CD1c-positive myeloid dendritic cell (primary cell): ENCODE results near the gene HHAT.

Experiments
- DNase-seq: peaks from one replicate; pipeline ENCODE4 v3.0.0-alpha.2; 2016; ENCODE audit errors: extremely low spot score

The HHAT gene

DNA sequence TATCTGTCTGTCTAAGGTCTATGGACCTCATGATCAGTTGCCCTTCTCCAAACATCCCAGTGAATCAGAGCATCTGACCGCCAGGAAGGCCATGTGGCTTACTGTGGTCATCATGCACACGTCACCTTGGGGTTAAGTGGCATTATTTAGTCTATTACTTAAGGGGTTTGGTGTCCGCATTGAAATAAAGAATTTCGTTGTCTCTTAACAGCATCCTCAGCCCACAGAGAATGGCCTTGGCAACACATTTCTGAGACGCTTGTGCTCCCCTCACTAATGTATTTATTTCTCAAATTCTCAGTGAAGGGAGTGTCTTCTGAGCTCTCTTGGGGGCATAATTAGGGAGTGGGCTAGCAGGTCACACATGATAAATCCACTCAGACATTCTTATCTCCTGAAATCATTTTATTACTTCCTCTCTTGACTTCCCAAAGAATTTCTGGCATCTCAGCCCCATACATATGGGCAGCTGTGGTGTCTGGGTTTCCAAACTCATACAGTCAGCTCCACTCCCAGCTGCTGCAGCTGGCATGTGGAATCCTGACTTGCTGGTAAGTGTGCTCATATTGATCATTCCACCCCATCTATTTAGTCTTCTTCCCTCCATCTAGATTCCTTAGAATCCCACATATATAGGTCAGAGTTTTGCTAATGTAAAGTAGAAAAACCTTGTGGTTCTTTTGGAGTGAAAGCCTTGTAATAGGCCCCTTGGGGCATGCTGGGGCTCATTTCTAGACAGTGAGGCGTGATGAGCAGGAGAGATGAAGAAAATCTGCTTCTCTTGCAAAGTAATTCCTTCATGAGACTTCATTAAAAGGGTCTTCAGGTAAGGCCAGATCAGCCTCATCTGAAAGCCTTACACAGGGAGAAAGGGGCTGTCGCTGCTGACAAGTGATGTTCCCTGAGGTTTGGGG lies 110.5 kb downstream of the HHAT start:
- DNase-seq = no peak

DNA sequence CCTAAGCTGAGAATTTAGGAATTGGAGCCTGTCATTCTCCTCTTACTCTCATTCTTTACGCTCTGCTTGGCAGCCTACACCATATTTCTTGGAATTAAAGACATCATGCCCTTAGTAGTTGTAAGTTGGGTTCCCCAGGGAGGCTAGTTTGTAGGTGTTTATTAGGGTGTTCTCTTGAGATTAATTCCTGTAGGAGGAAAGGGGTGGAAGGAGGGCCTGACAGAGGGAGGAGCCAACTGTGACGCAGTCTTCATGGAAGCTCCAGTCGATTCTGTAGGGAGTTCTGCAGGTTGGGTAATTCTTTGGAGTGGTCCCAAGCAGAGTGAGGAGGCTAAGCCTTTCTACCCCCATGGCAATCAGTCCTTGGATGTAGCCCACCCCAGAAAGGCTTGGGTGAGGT lies 111.4 kb downstream of the HHAT start:
- no peak for DNase-seq

DNA sequence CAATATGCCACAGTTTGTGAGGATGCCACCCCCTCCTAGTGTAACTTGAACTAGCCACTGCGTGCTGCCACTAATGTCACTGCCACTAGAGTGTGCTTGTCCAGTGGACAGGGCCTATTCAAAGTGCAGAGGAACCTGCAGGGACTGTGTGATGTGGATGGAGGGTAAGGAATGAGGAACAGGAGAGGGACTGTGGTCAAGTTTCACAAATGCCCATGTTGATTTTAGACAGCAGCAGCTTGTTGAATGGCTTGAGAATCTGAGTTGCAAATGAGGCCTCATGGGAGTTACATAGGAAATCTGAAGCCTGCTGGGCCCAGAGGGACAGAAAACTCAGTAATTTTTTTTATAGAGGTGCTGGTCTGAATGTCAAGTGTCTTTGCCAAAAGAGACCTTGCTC lies 112.3 kb downstream of the HHAT start:
- DNase-seq = no peak

DNA sequence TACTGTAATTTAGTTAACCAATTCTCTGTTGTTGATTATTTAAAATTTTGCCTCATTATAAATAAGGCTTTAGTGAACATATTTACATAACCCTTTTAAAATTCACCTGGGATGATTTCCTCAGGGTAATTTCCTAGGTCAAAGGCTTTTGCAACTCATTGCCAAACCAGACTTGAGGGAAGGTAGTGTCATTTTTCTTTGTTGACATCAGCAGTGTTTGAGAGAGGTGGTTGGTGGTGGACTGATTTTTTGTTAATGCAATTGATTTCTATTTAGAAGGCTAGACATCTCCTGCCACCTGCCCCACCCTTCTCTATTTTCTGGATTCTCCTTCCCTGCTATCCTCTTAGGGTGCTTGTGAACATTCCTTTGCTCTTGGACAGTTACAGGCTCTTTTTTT lies 116.8 kb downstream of the HHAT start:
- no peak for DNase-seq

DNA sequence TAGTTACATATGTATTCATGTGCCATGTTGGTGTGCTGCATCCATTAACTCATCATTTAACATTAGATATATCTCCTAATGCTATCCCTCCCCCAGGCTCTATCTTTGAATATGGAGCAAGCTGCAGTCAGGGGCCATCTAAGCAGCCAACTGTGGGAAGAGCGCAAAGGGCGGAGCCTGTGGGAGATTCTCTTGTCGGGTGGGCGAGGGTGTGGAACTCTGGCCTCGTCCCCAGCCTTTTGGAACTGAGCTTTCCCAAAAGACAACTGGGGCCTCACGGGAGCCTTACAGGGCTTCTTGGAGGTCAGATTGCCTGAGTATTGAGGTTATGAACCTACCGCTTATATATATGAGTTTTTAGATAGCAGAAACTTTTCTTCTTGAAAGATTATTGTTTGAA lies 117.2 kb downstream of the HHAT start:
- DNase-seq = no peak

DNA sequence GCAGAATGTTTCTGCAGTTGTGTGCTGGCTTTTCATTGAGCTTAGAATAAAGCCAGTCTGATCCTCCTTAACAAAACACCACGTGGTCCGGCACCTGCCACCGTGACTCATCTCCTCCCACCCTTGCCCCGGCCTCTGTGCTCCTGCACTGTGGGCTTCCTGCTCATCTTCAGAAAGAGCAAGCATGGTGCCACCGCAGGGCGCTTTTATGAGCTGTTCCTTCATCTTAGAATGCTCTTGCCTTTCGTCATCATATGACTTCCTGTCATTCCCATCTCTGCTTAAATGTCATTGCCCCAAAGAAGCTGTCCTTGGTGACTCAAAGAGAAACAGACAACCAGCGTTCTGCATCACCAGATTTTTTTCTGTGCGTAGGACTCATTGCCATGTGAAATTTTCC lies 117.8 kb downstream of the HHAT start:
- peak; percentile 3 for DNase-seq

DNA sequence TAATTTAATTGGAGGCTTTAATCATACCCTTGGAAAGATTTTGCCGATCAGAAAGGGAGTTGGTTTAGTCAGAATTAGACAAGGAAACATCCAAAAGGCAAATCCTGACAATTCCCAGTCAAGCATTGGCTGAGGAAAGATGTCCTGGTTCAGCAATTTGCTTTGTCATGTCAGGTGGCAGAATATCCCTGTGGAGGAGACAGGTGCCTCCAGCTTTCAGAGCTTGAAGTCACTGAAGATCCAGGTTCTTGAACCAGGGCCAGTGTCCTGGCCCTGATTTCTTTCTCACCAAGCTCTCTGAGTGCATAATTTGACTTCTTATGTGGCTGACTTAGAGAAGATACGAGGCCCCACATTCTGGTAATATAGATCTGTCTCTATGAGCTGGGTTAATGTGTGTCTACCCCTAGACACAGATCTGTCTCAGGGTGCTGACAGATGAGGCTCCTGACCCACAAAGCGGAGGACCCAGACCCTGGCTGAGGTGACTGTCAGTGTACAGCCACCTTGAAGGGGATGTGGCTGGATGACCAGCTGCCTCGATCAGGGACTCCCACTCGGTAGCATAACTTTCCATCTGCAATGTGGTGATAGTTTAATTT lies 118.9 kb downstream of the HHAT start:
- DNase-seq = no peak

DNA sequence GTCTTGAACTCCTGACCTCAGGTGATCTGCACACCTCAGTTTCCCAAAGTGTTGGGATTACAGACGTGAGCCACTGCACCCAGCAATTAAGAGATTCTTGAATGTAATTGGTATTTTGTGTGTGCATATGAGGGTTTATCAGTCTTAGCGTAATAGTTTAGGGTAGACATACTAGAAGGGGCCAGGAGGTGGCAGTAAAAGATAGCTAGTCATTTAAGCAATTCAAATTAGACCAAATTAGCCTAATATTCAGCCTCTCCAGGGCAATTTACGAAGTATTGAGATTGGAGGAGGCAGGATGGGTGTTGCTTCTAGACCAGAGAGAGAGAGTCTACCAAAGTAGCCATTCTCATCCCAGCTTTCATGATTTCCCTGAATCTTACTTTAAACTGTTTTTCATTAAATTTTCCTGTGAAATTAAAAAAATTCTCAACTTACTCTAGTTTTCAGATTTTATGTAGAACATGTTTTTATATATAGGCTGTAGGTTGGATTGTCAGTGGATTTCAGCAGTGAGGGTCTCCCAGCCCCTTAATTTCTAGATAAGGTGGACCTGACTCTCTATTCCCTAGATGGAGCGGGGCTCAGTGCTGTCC lies 119.7 kb downstream of the HHAT start:
- DNase-seq = peak; percentile 10

DNA sequence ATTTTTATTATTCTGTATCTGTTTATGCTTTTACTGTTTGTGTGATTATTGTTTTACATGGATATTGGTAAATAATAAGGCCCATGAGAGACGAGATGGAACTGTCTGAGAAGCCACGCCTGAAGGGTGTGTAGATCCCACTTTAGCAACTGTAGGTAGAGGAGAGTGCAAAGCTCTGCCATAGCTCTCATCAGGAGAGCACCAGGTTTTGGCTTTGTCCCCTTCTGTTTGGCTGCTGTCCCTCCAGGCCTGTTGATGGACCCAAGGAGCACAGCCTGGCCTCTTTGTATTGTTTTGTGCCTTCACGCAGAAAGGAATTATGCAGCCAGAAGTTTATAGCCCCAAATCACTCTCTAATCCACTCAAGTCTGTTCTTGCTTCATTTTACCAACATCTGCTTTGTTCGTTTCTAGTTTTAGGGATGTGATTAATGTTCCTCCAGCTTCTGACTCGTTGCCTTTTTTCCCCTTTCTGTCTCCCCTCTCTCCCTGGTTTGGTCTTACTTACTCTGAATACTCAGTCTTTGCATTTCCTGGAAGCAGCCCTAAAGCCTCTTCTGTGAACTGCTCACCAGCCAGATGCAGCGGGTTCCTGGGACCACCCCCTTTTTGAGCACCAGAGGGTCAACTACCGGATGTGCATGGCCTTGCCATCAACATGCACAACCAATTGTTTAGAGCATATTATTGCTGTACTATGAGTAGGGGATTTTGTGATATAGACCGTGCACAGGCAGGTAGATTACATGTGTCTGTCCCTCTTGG lies 127.3 kb downstream of the HHAT start:
- DNase-seq = no peak

DNA sequence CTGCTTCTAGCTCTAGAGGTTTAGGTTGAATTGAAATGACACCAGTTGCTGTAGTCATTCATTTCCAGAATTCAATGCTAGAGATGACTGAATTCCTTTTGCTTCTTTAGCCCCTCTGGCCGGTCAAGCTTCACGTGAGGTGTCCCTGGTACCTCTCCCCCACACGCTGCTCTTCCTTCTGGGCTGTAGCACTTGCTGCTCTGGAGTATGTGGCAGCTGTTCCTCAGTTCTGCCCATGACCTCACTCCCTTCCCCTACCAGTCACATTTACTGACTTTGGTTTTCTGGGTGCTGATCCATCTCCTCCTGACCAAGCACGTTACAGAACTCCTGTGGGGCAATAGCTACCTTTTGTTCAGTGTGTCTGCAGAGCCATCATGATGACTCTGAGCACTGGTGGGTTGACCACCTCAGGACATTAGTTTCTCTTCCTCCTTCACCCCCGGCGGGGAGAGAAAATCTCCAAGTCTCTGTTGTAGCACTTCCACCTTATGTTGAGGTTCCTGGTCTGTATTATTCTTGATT lies 128.1 kb downstream of the HHAT start:
- DNase-seq = peak; percentile 9

DNA sequence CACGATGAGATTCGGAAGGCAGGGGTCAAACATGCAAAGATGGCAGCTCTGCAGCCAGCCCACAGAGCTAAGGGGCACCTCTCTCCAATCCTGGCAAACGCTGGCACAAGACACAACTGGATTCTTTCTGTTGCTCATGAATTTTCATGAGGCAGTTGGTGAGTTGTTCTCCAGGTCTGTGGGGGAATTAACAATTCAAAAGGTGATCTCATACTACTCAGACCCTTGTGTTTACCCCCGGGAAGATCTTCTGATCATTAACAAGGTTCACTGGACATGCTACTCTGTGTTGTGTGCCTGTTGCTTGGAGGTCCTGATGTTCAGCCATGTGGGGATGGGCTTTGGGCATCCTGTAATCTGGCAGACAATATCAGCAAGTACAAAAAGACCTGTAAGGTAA lies 128.9 kb downstream of the HHAT start:
- no peak for DNase-seq

DNA sequence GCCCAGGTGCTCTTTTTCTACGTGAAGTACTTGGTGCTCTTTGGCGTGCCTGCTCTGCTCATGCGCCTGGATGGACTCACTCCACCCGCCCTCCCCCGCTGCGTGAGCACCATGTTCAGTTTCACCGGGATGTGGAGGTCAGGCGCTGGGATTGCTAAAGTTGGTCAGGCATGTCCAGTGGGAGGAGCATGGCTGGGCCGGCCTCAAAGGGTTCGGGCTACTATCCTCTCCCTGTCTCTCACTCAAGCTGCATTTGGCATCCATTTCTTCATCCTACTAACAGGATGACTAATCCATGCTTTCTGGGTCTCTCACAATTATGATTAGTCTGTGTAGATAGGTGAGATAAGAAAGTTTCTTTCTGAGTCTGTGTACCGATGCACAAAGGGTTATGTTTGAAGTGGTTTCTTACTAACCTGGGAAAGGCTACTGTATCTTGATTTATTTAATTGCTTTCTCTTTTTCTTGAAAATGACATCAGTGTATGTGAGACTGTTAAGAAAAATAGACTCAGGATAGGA lies 135.9 kb downstream of the HHAT start:
- no peak for DNase-seq

DNA sequence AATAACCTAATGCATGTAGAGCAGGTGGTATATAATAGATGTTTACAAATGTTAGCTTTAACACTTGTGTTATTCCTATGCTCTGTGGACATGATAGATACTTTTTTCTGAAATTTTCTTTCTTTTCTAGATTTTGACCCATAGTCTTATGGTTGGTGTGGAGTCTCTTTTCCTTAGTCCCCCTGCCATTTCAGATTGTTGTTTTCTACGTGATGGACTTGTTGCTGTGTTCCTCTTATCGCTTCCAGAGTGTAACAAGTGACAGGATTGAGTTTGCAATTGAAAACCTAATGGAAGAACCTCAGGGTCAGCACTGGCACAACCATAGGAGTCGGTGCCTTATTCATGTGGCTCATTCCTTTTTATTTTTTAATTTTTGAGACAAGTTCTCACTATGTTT lies 136.4 kb downstream of the HHAT start:
- no peak for DNase-seq

DNA sequence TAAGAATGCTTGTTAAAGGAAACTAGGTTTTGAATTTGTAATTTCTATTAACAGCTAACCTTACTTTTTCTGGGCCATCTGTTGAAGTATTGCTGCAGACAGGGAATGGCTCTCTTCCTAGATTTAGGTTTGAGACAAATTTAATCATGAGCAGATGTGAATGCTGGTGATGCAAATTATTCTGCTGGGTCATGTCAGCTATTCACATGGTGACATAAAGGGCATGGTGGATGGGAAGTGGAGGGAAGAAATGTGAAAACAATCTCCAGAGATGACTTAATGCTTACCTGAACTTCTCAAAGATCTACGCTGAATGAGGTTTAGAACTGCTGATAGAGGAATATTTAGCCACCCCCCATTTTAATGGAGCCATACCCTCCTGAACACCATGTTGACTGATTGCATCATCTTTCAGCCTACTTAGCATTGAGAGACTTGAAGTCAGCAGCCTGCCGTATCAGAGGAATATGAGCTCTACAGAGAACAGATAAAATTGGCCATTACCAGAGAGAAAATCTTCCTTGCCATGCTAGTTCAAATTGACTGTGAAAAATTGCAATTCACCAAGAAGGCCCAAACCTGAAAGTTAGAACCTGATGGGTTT lies 138.8 kb downstream of the HHAT start:
- DNase-seq = no peak

DNA sequence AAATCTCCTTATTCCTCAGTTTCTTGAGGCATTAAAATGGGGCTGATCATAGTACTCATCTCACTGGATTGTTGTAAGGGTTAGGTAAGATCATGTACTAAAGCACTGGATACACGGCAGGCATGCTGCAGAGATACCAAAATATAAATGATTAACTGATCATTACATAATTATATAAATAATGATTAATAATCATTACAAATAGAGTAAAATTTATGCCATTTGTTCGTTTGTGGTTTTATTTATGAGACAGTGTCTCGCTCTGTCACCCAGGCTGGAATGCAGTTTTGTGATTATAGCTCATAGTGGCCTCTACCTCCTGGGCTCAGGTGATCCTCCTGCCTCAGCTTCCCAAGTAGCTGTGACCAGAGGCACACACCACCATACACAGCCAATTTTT lies 140.7 kb downstream of the HHAT start:
- DNase-seq = no peak

DNA sequence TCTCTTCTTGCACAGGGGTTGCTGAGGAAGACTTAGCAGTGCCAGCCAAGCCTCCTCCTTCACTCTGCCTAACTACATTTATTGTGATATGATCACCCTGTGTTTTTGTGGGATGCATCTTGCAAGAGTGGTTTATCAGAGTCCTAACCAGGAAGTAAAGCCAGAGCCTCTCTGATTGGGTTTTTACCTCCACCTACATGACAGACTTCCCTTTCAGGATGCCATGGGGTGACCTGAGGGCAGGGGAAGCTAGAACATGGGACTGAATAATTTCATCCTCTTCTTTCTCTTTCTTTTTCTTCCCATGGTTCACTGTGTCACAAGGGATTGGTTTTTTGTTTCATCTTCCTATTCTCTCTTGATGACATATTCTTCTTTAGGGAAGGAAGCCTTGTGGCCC lies 146.6 kb downstream of the HHAT start:
- DNase-seq = no peak

DNA sequence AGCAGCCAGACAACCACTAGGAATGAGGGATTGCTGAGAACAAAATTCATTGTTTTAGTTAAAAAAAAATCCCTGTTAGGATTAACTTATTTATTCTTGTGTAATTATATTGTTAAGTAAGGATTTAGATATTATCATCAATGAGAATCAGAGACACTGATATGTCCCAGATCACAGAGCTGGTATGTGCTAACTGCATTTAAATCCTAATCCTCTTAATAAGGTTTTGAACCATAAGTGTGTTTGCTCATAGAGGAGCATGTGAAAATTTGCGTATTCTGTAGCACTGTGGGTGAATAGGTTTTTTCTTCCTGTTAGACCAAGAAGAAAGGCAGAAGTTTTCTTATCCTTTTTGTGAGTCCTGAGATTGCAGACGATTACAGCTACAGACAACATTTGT lies 147.1 kb downstream of the HHAT start:
- DNase-seq = no peak

DNA sequence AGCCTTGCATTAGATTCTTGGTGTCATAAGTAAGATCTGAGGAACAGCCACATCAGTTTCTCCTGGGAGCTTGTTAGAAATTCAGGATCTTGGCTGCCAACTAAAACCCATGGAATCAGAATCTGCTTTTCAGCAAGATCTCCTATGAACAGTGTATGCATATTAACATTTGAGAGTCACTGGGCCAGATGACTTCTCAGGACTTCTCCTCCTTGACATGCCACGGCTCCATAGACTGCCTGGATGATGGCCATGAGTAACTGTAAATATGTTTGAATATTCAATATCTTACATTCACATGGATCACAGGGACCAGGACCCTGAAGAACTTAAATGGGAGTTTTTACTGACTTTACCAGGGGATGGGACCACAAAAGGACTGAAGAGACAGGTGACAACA lies 148.0 kb downstream of the HHAT start:
- no peak for DNase-seq

DNA sequence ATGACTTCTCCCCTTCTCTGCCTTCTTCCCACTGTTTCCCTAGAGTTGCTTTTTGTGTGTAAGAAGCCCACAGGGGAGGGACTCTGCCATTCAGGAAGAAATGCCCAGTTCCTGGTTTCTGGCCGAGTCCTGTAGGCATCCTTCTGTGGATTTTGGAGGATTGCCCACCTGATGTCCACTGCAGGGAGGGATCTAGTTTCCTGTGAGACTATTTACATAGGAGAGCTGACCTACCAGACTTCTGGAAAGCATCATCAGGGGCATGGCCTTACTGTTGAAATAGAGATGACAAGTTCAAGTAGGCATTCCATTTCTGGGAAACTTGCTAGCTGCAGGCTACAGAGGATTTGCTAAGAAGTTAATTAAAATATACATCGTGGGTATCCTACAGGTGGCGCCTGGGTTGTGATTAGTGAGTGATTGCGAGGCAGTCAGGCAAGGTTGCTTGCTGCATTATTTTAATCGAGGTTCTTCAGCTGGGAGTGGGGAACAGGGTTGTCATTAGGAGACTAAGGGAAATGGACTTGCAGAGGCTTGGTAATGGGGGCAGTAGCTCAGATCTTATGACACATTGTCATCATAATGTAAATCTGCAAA lies 148.7 kb downstream of the HHAT start:
- no peak for DNase-seq

DNA sequence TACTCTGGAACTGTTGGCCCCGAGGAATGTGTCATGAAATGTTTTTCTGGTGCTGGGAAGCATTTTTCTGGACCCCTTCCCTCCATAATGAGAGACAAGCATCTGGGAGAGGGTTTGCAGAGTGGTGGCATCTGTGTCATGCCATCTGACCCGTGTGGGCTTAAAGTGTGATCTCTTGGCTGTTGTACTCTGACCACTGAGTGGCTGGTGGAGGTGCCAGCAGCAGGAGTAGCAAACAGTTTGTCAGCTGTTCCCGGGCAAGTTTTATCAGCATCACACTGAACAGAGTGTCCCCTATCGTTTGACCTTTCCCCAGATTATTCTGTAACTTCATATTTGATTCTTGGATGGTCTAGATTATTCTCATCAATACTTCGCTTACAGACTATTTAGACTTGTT lies 150.1 kb downstream of the HHAT start:
- DNase-seq = no peak

DNA sequence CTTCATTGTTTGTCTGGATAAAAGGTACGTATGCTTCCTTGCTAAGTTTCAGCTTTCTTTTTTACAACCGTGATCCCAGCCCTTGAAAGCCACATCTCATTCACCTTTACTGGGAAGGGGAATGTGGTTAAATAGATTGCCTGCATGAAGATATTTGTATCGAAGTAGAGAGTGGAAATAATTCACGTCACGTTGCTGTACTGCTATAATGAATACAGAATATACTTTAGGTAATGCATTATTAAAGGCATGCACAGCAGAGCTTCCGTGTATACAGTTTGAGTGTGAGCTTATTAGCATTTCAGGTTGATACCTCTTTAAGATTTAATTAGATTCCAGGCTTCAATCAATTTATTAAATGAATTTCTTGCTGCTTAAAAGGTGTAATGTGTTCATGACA lies 153.8 kb downstream of the HHAT start:
- DNase-seq = no peak
